ENCODE results near the gene ZBTB21.
A peak's percentile ranks its signal among the peaks of the same experiment; 100 is the strongest.

ZBTB21 gene

DNA sequence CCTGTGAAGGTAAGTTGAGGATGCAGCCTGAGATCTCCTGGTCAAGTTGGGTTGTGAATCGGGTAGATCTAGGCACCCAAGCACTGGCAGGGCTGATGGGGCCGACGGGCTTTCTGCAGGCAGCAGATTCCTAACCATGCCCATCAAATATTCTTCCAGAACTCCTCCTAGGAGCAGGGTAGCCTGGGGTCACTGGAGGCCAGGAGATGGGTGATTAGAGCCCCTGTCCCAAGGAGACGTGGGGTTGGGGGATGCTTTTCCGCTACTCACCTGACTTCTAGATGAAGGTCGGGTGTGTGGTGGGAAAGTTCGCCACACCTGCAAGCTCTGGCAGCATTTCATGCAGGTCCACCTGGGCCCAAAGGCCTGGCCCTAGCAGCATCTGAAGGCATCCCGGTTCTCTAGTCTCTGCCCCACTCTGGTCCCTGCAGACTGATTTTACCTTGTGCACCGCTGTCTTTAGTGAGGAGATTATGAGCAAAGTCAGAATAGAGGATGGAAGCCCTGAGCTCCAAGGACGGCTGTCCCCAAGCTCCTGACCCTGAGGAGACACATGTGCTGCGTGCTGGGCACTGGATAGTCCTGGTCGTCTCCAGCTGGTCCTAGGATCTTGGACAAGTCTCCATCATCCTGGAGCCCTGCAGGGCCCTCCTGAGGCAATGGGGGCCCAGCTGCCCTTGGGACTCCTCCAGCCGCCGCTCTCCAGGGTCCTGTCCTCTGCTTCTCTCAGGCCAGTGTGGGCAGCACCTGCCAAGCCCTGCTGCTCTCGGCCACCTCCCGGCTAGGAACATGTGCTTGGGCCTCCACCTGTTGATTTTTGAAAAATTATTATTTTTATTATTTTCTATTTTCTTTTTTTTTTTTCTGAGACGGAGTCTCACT is 34.5 kb downstream of the ZBTB21 start:
- peak; percentile 71 to 85; a peak in 3 of 4 replicates for TF ChIP-seq REST (IDR thresholded peaks at IDR 0.05; ENCODE audit: insufficient read depth in 1 of 2, low read depth in 2 of 2, low read length in 2 of 2)
- TF ChIP-seq POLR2AphosphoS5 (IDR thresholded peaks at IDR 0.05; ENCODE audit: low read depth, low read length), result no peak

DNA sequence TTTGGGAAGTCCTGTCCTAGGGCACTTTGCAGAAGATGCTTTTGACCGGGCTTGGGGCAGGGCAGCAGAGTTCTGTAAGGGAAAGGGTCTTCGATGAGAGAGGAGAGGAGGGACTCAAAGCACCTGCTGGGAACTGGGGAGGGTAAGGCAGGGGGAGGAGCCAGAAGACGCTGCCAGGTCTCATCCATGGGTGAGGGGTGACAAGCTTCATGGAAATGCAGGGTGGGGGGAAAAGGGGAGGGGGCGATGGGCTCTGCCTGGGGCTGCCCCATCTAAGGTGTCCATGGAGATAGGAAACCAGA is 35.5 kb downstream of the ZBTB21 start:
- TF ChIP-seq FOXP2 (optimal IDR thresholded peaks at IDR 0.05; ENCODE audit: borderline replicate concordance, extremely low read depth, extremely low read length, insufficient read depth) (no peak), POLR2AphosphoS5 (IDR thresholded peaks at IDR 0.05; ENCODE audit: low read depth, low read length) (no peak), SIN3A (IDR thresholded peaks at IDR 0.05; ENCODE audit: borderline replicate concordance, insufficient read depth, low read length) (no peak), TAF1 (IDR thresholded peaks at IDR 0.05; ENCODE audit: borderline replicate concordance, insufficient read depth, low read length) (no peak), REST (IDR thresholded peaks at IDR 0.05; ENCODE audit: insufficient read depth in 1 of 2, low read depth in 2 of 2, low read length in 2 of 2) (no peak)

- TF ChIP-seq SIN3A (IDR thresholded peaks at IDR 0.05; ENCODE audit: borderline replicate concordance, insufficient read depth, low read length) (no peak), REST (IDR thresholded peaks at IDR 0.05; ENCODE audit: insufficient read depth in 1 of 2, low read depth in 2 of 2, low read length in 2 of 2) (no peak), TAF1 (IDR thresholded peaks at IDR 0.05; ENCODE audit: borderline replicate concordance, insufficient read depth, low read length) (no peak), FOXP2 (optimal IDR thresholded peaks at IDR 0.05; ENCODE audit: borderline replicate concordance, extremely low read depth, extremely low read length, insufficient read depth) (no peak), POLR2AphosphoS5 (IDR thresholded peaks at IDR 0.05; ENCODE audit: low read depth, low read length) (no peak)
Measured at GRCh38 chr21:41973861-41974751, 36.1 kb downstream of the ZBTB21 start.

DNA sequence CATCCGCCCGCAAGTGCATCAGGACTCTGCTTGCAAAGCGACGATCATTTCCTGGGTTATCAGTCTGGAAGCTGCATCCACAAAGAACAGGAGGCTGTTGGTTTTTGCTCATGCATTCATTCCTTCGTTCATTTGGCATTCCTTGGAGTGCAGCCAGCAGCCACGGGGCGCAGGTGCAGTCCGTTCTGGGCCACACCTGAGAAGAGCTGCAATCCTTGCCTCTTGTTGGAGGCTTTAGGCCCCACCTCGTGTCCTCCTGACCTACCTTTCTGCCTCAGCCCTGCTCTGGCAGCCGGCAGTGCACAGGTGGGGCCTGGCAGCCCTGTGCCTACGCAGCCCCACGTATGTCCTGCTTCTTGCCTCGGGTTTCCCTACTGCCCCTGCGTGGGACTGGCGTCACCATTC is 36.7 kb downstream of the ZBTB21 start:
- TF ChIP-seq SIN3A (IDR thresholded peaks at IDR 0.05; ENCODE audit: borderline replicate concordance, insufficient read depth, low read length) (no peak), REST (IDR thresholded peaks at IDR 0.05; ENCODE audit: insufficient read depth in 1 of 2, low read depth in 2 of 2, low read length in 2 of 2) (no peak), TAF1 (IDR thresholded peaks at IDR 0.05; ENCODE audit: borderline replicate concordance, insufficient read depth, low read length) (no peak)

Data from PFSK-1 (cell line).